Prostate gland (tissue), 2 donors: Measurements from ENCODE around the gene POU4F1.

ENCODE experiments used
- POLR2A ChIP-seq: fragments of 450-650 bp; IDR thresholded peaks from one replicate; pipeline ENCODE4 v1.6.1; 2016; ENCODE audit warnings: antibody characterized with exemption, mild to moderate bottlenecking
- POLR2AphosphoS5 ChIP-seq: sonication (generic); formaldehyde crosslinking; IDR thresholded peaks from one replicate; pipeline ENCODE4 v1.6.1; 2017; ENCODE audit warnings: antibody characterized with exemption
- TF ChIP-seq, protein P1 (sequence below), 4 experiments: fragments of 200-600 bp in 2 of 4; fragments of 450-650 bp in 2 of 4; sonication (generic) in 2 of 4; IDR thresholded peaks; 1 replicate in 3 of 4; 2 replicates in 1 of 4; pipeline ENCODE4 v1.5.1; 2016 to 2019; ENCODE audit warnings: antibody characterized with exemption in 4 of 4, mild to moderate bottlenecking in 2 of 4, moderate library complexity in 2 of 4

- TF ChIP-seq, protein P1, sequence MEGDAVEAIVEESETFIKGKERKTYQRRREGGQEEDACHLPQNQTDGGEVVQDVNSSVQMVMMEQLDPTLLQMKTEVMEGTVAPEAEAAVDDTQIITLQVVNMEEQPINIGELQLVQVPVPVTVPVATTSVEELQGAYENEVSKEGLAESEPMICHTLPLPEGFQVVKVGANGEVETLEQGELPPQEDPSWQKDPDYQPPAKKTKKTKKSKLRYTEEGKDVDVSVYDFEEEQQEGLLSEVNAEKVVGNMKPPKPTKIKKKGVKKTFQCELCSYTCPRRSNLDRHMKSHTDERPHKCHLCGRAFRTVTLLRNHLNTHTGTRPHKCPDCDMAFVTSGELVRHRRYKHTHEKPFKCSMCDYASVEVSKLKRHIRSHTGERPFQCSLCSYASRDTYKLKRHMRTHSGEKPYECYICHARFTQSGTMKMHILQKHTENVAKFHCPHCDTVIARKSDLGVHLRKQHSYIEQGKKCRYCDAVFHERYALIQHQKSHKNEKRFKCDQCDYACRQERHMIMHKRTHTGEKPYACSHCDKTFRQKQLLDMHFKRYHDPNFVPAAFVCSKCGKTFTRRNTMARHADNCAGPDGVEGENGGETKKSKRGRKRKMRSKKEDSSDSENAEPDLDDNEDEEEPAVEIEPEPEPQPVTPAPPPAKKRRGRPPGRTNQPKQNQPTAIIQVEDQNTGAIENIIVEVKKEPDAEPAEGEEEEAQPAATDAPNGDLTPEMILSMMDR (IDR thresholded peaks at IDR 0.05): no peak
- TF ChIP-seq POLR2A (no peak), POLR2AphosphoS5 (no peak)
Observed at GRCh38 chr13:78625384-78625783, 22.0 kb upstream of the POU4F1 start.
